Measurements from ENCODE around the gene KCNC4. TPM values are rescaled to one million over a fixed set of nuclear protein-coding genes. Genes with fewer than 3 reads are reported as not detected.

KCNC4 gene
- total and polyA plus RNA-seq, 7 donors, result 0.60 to 6.4 (median 2.1) TPM

- Histone ChIP-seq H3K27me3 (no peaks in the 10 kb centered on the region), H3K4me3 (no peak overlapping the region), H3K36me3 (no peaks in the 10 kb centered on the region), H3K27ac (no peak overlapping the region), H3K9me3 (no peaks in the 10 kb centered on the region), H3K4me1 (peaks cover 0 to 11% (median 0%) of the 10 kb centered on the region in 4 donors)
- 77 to 95% methylated on average over 4 of the region's 4 CpGs for WGBS, 2 donors
- TF ChIP-seq CTCF (IDR thresholded peaks at IDR 0.05) (no peak), EP300 (IDR thresholded peaks at IDR 0.05) (no peak), POLR2A (IDR thresholded peaks at IDR 0.05) (no peak), POLR2AphosphoS5 (IDR thresholded peaks at IDR 0.05) (no peak)
- intact Hi-C loops (cut with DNase I), result no loop called here
- peak; percentile 43 for DNase-seq
Observed at GRCh38 chr1:110250008-110250407, 39.9 kb downstream of the KCNC4 start.

- no peaks in the 10 kb centered on the region for H3K36me3 ChIP-seq
- intact Hi-C loops (cut with DNase I), result no loop called here
- 71 to 93% methylated on average over 2 of the region's 2 CpGs for WGBS, 2 donors
- peaks cover 0 to 8% (median 0%) of the 10 kb centered on the region in 4 donors for H3K4me1 ChIP-seq
- H3K27ac ChIP-seq, result no peak overlapping the region
- peak; percentile 24 for DNase-seq
- no peaks in the 10 kb centered on the region for H3K9me3 ChIP-seq
- TF ChIP-seq POLR2A (IDR thresholded peaks at IDR 0.05), result no peak
- TF ChIP-seq POLR2AphosphoS5 (IDR thresholded peaks at IDR 0.05), result no peak
- no peak for TF ChIP-seq CTCF (IDR thresholded peaks at IDR 0.05)
- no peak for TF ChIP-seq EP300 (IDR thresholded peaks at IDR 0.05)
- no peak overlapping the region for H3K4me3 ChIP-seq
- H3K27me3 ChIP-seq, result no peaks in the 10 kb centered on the region
Observed at GRCh38 chr1:110250749-110251148, 40.6 kb downstream of the KCNC4 start.

- H3K4me1 ChIP-seq, result no peaks in the 10 kb centered on the region
- H3K4me3 ChIP-seq, result no peak overlapping the region
- DNase-seq, result no peak
- H3K9me3 ChIP-seq, result no peaks in the 10 kb centered on the region
- H3K27me3 ChIP-seq, result no peaks in the 10 kb centered on the region
- H3K36me3 ChIP-seq, result no peaks in the 10 kb centered on the region
- no peak for TF ChIP-seq EP300 (IDR thresholded peaks at IDR 0.05)
- TF ChIP-seq CTCF (IDR thresholded peaks at IDR 0.05), result no peak
- TF ChIP-seq POLR2A (IDR thresholded peaks at IDR 0.05), result no peak
- no peak for TF ChIP-seq POLR2AphosphoS5 (IDR thresholded peaks at IDR 0.05)
- intact Hi-C loops (cut with DNase I), result no loop called here
- H3K27ac ChIP-seq, result no peak overlapping the region
- 95 to 96% methylated on average over 1 of the region's 1 CpG for WGBS, 2 donors
Observed at GRCh38 chr1:110253213-110253612, 43.1 kb downstream of the KCNC4 start.

- Histone ChIP-seq H3K4me1 (no peaks in the 10 kb centered on the region), H3K27me3 (no peaks in the 10 kb centered on the region), H3K9me3 (no peaks in the 10 kb centered on the region), H3K27ac (no peak overlapping the region), H3K4me3 (no peak overlapping the region), H3K36me3 (no peaks in the 10 kb centered on the region)
- whole genome bisulfite sequencing, 2 donors, result 82 to 86% methylated on average over 6 of the region's 6 CpGs
- TF ChIP-seq POLR2AphosphoS5 (IDR thresholded peaks at IDR 0.05) (no peak), CTCF (IDR thresholded peaks at IDR 0.05) (no peak), EP300 (IDR thresholded peaks at IDR 0.05) (no peak), POLR2A (IDR thresholded peaks at IDR 0.05) (no peak)
- no peak for DNase-seq
- intact Hi-C loops (cut with DNase I), result no loop called here
Observed at GRCh38 chr1:110254604-110255391, 44.7 kb downstream of the KCNC4 start.
